ENCODE measurements around the gene PEX5.
"Not testable (repeated sequence)": the region's sequence is repeated elsewhere in the genome, so short reads cannot be mapped to it uniquely, and the experiment has no call there.

The PEX5 gene

GRCh38 chr12:7217475-7218069 lies 28.1 kb downstream of the PEX5 start:
- DNase-seq = no peak

GRCh38 chr12:7219599-7220243 lies 30.2 kb downstream of the PEX5 start:
- peak; percentile 79 to 90 (median 84) for DNase-seq

GRCh38 chr12:7221486-7221885 lies 32.0 kb downstream of the PEX5 start:
- DNase-seq = no peak

- DNase-seq = no peak
Measured at GRCh38 chr12:7229741-7230140, 40.3 kb downstream of the PEX5 start.

GRCh38 chr12:7241404-7242005 lies 52.0 kb downstream of the PEX5 start:
- peak in 2 of 4 experiments; percentile 10 to 23 for DNase-seq

- DNase-seq = no peak
Measured at GRCh38 chr12:7242176-7243101, 53.0 kb downstream of the PEX5 start.

- not testable (repeated sequence) for DNase-seq
Measured at GRCh38 chr12:7251328-7251996, 62.0 kb downstream of the PEX5 start.

GRCh38 chr12:7259060-7259459 lies 69.6 kb downstream of the PEX5 start:
- no peak for DNase-seq
